ENCODE data around the gene TSGA10. TPM values are rescaled to one million over a fixed set of nuclear protein-coding genes. Genes with fewer than 3 reads are reported as not detected.
"Not testable (repeated sequence)": the region's sequence is repeated elsewhere in the genome, so short reads cannot be mapped to it uniquely, and the experiment has no call there.

The TSGA10 gene
- total RNA-seq, 1 donor from 2014 or later, result 3.0 TPM

GRCh38 chr2:99032001-99032400, 122.7 kb downstream of the TSGA10 start:
- Mint-ChIP-seq H3K27me3 (ENCODE audit: insufficient read depth) (no peaks in the 10 kb centered on the region), H3K27ac (no peak overlapping the region)

GRCh38 chr2:99031481-99031880, 123.3 kb downstream of the TSGA10 start:
- intact Hi-C loops (cut with micrococcal nuclease), result no loop called here
- Mint-ChIP-seq H3K27me3 (ENCODE audit: insufficient read depth) (no peaks in the 10 kb centered on the region), H3K4me1 (ENCODE audit: low read depth) (peaks cover 6% of the 10 kb centered on the region), H3K27ac (no peak overlapping the region), H3K36me3 (ENCODE audit: low read depth) (no peaks in the 10 kb centered on the region), H3K9me3 (no peaks in the 10 kb centered on the region), H3K4me3 (no peak overlapping the region)
- DNase-seq (ENCODE audit: low spot score), result no peak

More at GRCh38 chr2:99032001-99032400, 122.7 kb downstream of the TSGA10 start:
- no peak overlapping the region for H3K4me3 Mint-ChIP-seq
- no peaks in the 10 kb centered on the region for H3K36me3 Mint-ChIP-seq (ENCODE audit: low read depth)
- no peaks in the 10 kb centered on the region for H3K9me3 Mint-ChIP-seq
- no peak for DNase-seq (ENCODE audit: low spot score)
- intact Hi-C loops (cut with micrococcal nuclease), result no loop called here
- peaks cover 6% of the 10 kb centered on the region for H3K4me1 Mint-ChIP-seq (ENCODE audit: low read depth)

GRCh38 chr2:99028558-99028957, 126.2 kb downstream of the TSGA10 start:
- peaks cover 18% of the 10 kb centered on the region for H3K9me3 Mint-ChIP-seq
- DNase-seq (ENCODE audit: low spot score), result no peak
- H3K36me3 Mint-ChIP-seq (ENCODE audit: low read depth), result no peaks in the 10 kb centered on the region
- intact Hi-C loops (cut with micrococcal nuclease), result no loop called here
- H3K4me3 Mint-ChIP-seq, result no peak overlapping the region
- peaks cover 6% of the 10 kb centered on the region for H3K4me1 Mint-ChIP-seq (ENCODE audit: low read depth)
- H3K27me3 Mint-ChIP-seq (ENCODE audit: insufficient read depth), result no peaks in the 10 kb centered on the region
- no peak overlapping the region for H3K27ac Mint-ChIP-seq

GRCh38 chr2:99027856-99028255, 126.9 kb downstream of the TSGA10 start:
- H3K4me1 Mint-ChIP-seq (ENCODE audit: low read depth), result peaks cover 6% of the 10 kb centered on the region
- H3K27ac Mint-ChIP-seq, result no peak overlapping the region
- H3K27me3 Mint-ChIP-seq (ENCODE audit: insufficient read depth), result no peaks in the 10 kb centered on the region

GRCh38 chr2:99000708-99001107, 154.0 kb downstream of the TSGA10 start:
- Mint-ChIP-seq H3K27me3 (ENCODE audit: insufficient read depth) (no peaks in the 10 kb centered on the region), H3K9me3 (peaks cover 8% of the 10 kb centered on the region)

More at GRCh38 chr2:99027856-99028255, 126.9 kb downstream of the TSGA10 start:
- no peak overlapping the region for H3K4me3 Mint-ChIP-seq
- no peaks in the 10 kb centered on the region for H3K36me3 Mint-ChIP-seq (ENCODE audit: low read depth)
- intact Hi-C loops (cut with micrococcal nuclease), result no loop called here
- peaks cover 18% of the 10 kb centered on the region for H3K9me3 Mint-ChIP-seq
- no peak for DNase-seq (ENCODE audit: low spot score)

GRCh38 chr2:98988695-98989094, 166.0 kb downstream of the TSGA10 start:
- H3K27ac Mint-ChIP-seq; intact Hi-C loops (cut with micrococcal nuclease); H3K4me3 Mint-ChIP-seq; H3K36me3 Mint-ChIP-seq (ENCODE audit: low read depth); H3K9me3 Mint-ChIP-seq; H3K27me3 Mint-ChIP-seq (ENCODE audit: insufficient read depth); DNase-seq (ENCODE audit: low spot score); H3K4me1 Mint-ChIP-seq (ENCODE audit: low read depth): not testable (repeated sequence)

More at GRCh38 chr2:99000708-99001107, 154.0 kb downstream of the TSGA10 start:
- Mint-ChIP-seq H3K36me3 (ENCODE audit: low read depth) (no peaks in the 10 kb centered on the region), H3K27ac (no peak overlapping the region), H3K4me3 (no peak overlapping the region), H3K4me1 (ENCODE audit: low read depth) (no peaks in the 10 kb centered on the region)
- DNase-seq (ENCODE audit: low spot score), result no peak
- intact Hi-C loops (cut with micrococcal nuclease), result no loop called here

- H3K9me3 Mint-ChIP-seq, result peaks cover 3% of the 10 kb centered on the region
- intact Hi-C loops (cut with micrococcal nuclease), result no loop called here
- no peak overlapping the region for H3K4me3 Mint-ChIP-seq
- no peaks in the 10 kb centered on the region for H3K4me1 Mint-ChIP-seq (ENCODE audit: low read depth)
- no peak for DNase-seq (ENCODE audit: low spot score)
- H3K27me3 Mint-ChIP-seq (ENCODE audit: insufficient read depth), result no peaks in the 10 kb centered on the region
- no peak overlapping the region for H3K27ac Mint-ChIP-seq
- no peaks in the 10 kb centered on the region for H3K36me3 Mint-ChIP-seq (ENCODE audit: low read depth)
Measured at GRCh38 chr2:98985905-98986666, 168.7 kb downstream of the TSGA10 start.

- peaks cover 29% of the 10 kb centered on the region for H3K9me3 Mint-ChIP-seq
- no peak overlapping the region for H3K4me3 Mint-ChIP-seq
- intact Hi-C loops (cut with micrococcal nuclease), result no loop called here
- H3K27ac Mint-ChIP-seq, result no peak overlapping the region
- DNase-seq (ENCODE audit: low spot score), result no peak
- peaks cover 7% of the 10 kb centered on the region for H3K27me3 Mint-ChIP-seq (ENCODE audit: insufficient read depth)
- no peaks in the 10 kb centered on the region for H3K36me3 Mint-ChIP-seq (ENCODE audit: low read depth)
- H3K4me1 Mint-ChIP-seq (ENCODE audit: low read depth), result no peaks in the 10 kb centered on the region
Measured at GRCh38 chr2:98975611-98976010, 179.1 kb downstream of the TSGA10 start.

GRCh38 chr2:98972582-98973167, 182.1 kb downstream of the TSGA10 start:
- no peaks in the 10 kb centered on the region for H3K4me1 Mint-ChIP-seq (ENCODE audit: low read depth)
- H3K27me3 Mint-ChIP-seq (ENCODE audit: insufficient read depth), result peaks cover 5% of the 10 kb centered on the region
- no peak overlapping the region for H3K27ac Mint-ChIP-seq
- H3K9me3 Mint-ChIP-seq, result peaks cover 35% of the 10 kb centered on the region
- no peak overlapping the region for H3K4me3 Mint-ChIP-seq
- intact Hi-C loops (cut with micrococcal nuclease), result no loop called here
- no peak for DNase-seq (ENCODE audit: low spot score)
- no peaks in the 10 kb centered on the region for H3K36me3 Mint-ChIP-seq (ENCODE audit: low read depth)

GRCh38 chr2:98959810-98960507, 194.8 kb downstream of the TSGA10 start:
- H3K4me1 Mint-ChIP-seq (ENCODE audit: low read depth), result no peaks in the 10 kb centered on the region
- DNase-seq (ENCODE audit: low spot score), result no peak
- peaks cover 9% of the 10 kb centered on the region for H3K9me3 Mint-ChIP-seq
- H3K36me3 Mint-ChIP-seq (ENCODE audit: low read depth), result no peaks in the 10 kb centered on the region
- intact Hi-C loops (cut with micrococcal nuclease), result no loop called here
- H3K4me3 Mint-ChIP-seq, result no peak overlapping the region
- peaks cover 8% of the 10 kb centered on the region for H3K27me3 Mint-ChIP-seq (ENCODE audit: insufficient read depth)
- H3K27ac Mint-ChIP-seq, result no peak overlapping the region

GRCh38 chr2:98952966-98953365, 201.8 kb downstream of the TSGA10 start:
- Mint-ChIP-seq H3K27me3 (ENCODE audit: insufficient read depth) (peaks cover 22% of the 10 kb centered on the region), H3K9me3 (no peaks in the 10 kb centered on the region)
- intact Hi-C loops (cut with micrococcal nuclease), result no loop called here

GRCh38 chr2:98948956-98949739, 205.6 kb downstream of the TSGA10 start:
- H3K4me3 Mint-ChIP-seq, result no peak overlapping the region
- no peaks in the 10 kb centered on the region for H3K4me1 Mint-ChIP-seq (ENCODE audit: low read depth)

More at GRCh38 chr2:98952966-98953365, 201.8 kb downstream of the TSGA10 start:
- DNase-seq (ENCODE audit: low spot score), result no peak
- no peak overlapping the region for H3K27ac Mint-ChIP-seq
- no peaks in the 10 kb centered on the region for H3K36me3 Mint-ChIP-seq (ENCODE audit: low read depth)
- H3K4me3 Mint-ChIP-seq, result no peak overlapping the region
- H3K4me1 Mint-ChIP-seq (ENCODE audit: low read depth), result no peaks in the 10 kb centered on the region

More at GRCh38 chr2:98948956-98949739, 205.6 kb downstream of the TSGA10 start:
- H3K36me3 Mint-ChIP-seq (ENCODE audit: low read depth), result no peaks in the 10 kb centered on the region
- no peak overlapping the region for H3K27ac Mint-ChIP-seq
- H3K9me3 Mint-ChIP-seq, result no peaks in the 10 kb centered on the region
- H3K27me3 Mint-ChIP-seq (ENCODE audit: insufficient read depth), result peaks cover 13% of the 10 kb centered on the region
- DNase-seq (ENCODE audit: low spot score), result no peak
- intact Hi-C loops (cut with micrococcal nuclease), result no loop called here

Measured in activated T-helper 1 cell treated with anti-CD3 and anti-CD28 coated beads, Interleukin-12 subunit alpha, Interleukin-12 subunit beta, Interleukin-2, Interleukin-4 antibody, amounts not matched to agents 30 ng/mL and 10 ng/mL and 1 ng/mL, durations not matched to agents 14 hours and 24 hours and 36 hours (primary cell).